RWPE1 (cell line): ENCODE results near the gene ACTR1A.

Experiments used
- CTCF ChIA-PET: fragments of 350-600 bp; sonication (Branson Sonifier 250); formaldehyde crosslinking; extraction: SDS; loops from one replicate; lab custom pipeline; 2021; lab: Yijun Ruan, JAX
- POLR2A ChIA-PET: fragments of 400-600 bp; formaldehyde crosslinking; extraction: SDS; loops from one replicate; lab custom pipeline; 2020; ENCODE audit warnings: antibody characterized with exemption; ENCODE audit not compliant: low non-redundant PET; lab: Yijun Ruan, JAX
- DNase-seq: peaks from one replicate; pipeline ENCODE4 v3.0.0; 2012; ENCODE audit warnings: low spot score
- H3K27ac ChIP-seq: fragments of 450-650 bp; 2 replicates; pipeline ENCODE4 v1.5.1; 2017
- CTCF ChIP-seq: fragments of 450-650 bp; conservative IDR thresholded peaks from 2 replicates; pipeline ENCODE4 v1.5.1; 2017; ENCODE audit warnings: low read depth, mild to moderate bottlenecking

The ACTR1A gene

GRCh38 chr10:102522874-102523249 lies 20.4 kb upstream of the ACTR1A start:
- DNase-seq, result no peak
- H3K27ac ChIP-seq, result no peak overlapping the region
- ChIA-PET CTCF (interaction anchor here (0.8 to 1.0 kb wide), 2 partner anchors 25 to 122 kb away, joined by 3 read pairs; no protein-coding TSS in a partner anchor), POLR2A (no interaction called here)
- no peak for TF ChIP-seq CTCF

- DNase-seq, result no peak
- POLR2A ChIA-PET, result no interaction called here
- H3K27ac ChIP-seq, result no peak overlapping the region
- CTCF ChIA-PET, result no interaction called here
- TF ChIP-seq CTCF, result no peak
Observed at GRCh38 chr10:102519246-102519825, 16.8 kb upstream of the ACTR1A start.

GRCh38 chr10:102517553-102517952 lies 15.0 kb upstream of the ACTR1A start:
- DNase-seq, result no peak
- ChIA-PET CTCF (interaction anchor here (1.2 to 1.6 kb wide), 2 partner anchors 14 to 65 kb away, joined by 3 read pairs; partner anchors contain the start of gene SUFU), POLR2A (no interaction called here)
- no peak for TF ChIP-seq CTCF
- H3K27ac ChIP-seq, result no peak overlapping the region

GRCh38 chr10:102515724-102516123 lies 13.2 kb upstream of the ACTR1A start:
- POLR2A ChIA-PET, result no interaction called here
- TF ChIP-seq CTCF, result no peak
- DNase-seq, result no peak

GRCh38 chr10:102514487-102515311 lies 12.2 kb upstream of the ACTR1A start:
- POLR2A ChIA-PET, result no interaction called here
- H3K27ac ChIP-seq, result no peak overlapping the region
- CTCF ChIA-PET, result interaction anchor here (0.6 kb wide), 1 partner anchor 58 kb away, joined by 4 read pairs; no protein-coding TSS in a partner anchor
- no peak for TF ChIP-seq CTCF
- no peak for DNase-seq

More at GRCh38 chr10:102515724-102516123, 13.2 kb upstream of the ACTR1A start:
- no peak overlapping the region for H3K27ac ChIP-seq
- CTCF ChIA-PET, result no interaction called here

- ChIA-PET CTCF (no interaction called here), POLR2A (no interaction called here)
- no peak for DNase-seq
- H3K27ac ChIP-seq, result peak overlapping the region; percentile 20; the same call in 1 of the 2 replicates
- TF ChIP-seq CTCF, result no peak
Observed at GRCh38 chr10:102511583-102512274, 9.2 kb upstream of the ACTR1A start.
